T47D (cell line): ENCODE results near the gene UFD1.
A peak's percentile ranks its signal among the peaks of the same experiment; 100 is the strongest.

Experiments
- DNase-seq, 2 experiments: peaks; one replicate each; pipeline versions ENCODE4 v3.0.0 to v3.0.0-alpha.2; 2011 to 2012; ENCODE audit warnings: low read depth in 1 of 2, low spot score in 1 of 2
- JUND ChIP-seq: IDR thresholded peaks from 2 replicates; pipeline ENCODE4 v1.6.1; 2012; ENCODE audit warnings: low read depth
- in situ Hi-C: cut with HindIII; loops from 2 replicates; pipeline ENCODE4 v1.10.0; 2016; ENCODE audit warnings: low sequenced_read_pairs, low pct_unique_long_range_greater_than_20kb

UFD1 gene

DNA sequence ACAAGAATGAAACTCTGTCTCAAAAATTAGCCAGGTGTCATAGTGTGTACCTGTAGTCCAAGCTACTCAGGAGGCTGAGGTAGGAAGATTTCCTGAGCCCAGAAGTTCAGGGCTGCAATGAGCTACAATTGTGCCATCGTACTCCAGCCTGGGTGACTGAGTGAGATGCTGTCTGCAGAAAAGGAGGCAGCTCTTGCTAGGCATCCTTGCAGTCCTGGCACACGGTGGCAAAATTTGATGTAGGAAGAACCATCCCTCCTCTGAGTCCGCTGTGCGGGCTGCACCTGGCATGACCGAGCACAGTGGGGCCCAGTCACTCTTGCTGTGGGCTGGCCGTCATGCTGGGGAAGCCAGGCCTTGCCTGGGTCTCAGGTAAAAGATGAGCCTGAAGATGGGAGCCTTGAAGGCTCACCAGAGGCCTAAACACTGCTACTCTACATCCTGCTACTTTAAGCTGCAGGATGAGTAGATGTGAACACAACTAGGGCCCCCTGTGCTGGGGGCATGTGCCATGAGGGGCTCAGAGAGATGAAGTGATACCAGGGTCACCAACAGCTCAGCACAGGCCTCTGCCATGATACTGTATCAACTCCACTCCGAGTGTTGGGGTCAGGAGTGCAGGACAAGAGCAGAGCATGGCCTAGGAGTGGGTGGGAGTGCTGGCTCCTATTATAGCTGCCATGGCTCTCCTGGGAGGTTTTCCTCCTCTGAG lies 19.3 kb upstream of the UFD1 start:
- in situ Hi-C loops = no loop called here
- DNase-seq = no peak
- no peak for TF ChIP-seq JUND

DNA sequence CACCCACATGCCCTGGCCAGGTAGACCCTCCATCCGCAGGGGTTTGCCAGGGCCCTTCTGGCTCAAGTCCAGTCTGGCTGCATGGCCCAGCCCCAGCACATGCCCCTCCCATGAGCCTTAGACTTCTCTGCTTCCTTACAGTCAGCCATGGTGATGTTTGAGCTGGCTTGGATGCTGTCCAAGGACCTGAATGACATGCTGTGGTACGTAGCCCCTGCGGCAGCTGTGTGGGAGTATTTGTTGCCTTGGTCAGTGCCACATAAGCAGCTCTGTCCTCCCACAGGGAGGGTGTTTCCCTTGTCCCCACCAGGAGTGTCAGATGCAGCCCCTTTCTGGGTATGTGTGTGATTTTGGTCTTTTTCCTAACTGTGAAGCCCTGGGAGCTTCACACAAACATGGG lies 18.3 kb upstream of the UFD1 start:
- TF ChIP-seq JUND = no peak
- DNase-seq = no peak
- in situ Hi-C loops = no loop called here

DNA sequence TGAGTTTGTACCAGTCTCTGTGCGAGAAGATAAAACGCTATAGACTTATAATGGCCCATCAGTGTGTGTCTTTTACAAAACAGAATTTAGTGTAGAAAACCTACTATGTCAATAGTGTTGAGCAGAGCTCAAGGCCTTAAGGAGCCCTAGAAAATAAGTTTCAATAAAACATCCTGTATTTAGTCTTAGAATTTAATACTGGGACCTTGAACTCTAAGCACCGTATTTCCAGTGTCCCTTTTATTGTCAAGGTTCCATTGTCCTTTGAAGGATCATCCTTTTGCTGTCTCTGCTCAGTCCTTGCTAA lies 17.3 kb upstream of the UFD1 start:
- no peak for DNase-seq
- in situ Hi-C loops = no loop called here
- no peak for TF ChIP-seq JUND

DNA sequence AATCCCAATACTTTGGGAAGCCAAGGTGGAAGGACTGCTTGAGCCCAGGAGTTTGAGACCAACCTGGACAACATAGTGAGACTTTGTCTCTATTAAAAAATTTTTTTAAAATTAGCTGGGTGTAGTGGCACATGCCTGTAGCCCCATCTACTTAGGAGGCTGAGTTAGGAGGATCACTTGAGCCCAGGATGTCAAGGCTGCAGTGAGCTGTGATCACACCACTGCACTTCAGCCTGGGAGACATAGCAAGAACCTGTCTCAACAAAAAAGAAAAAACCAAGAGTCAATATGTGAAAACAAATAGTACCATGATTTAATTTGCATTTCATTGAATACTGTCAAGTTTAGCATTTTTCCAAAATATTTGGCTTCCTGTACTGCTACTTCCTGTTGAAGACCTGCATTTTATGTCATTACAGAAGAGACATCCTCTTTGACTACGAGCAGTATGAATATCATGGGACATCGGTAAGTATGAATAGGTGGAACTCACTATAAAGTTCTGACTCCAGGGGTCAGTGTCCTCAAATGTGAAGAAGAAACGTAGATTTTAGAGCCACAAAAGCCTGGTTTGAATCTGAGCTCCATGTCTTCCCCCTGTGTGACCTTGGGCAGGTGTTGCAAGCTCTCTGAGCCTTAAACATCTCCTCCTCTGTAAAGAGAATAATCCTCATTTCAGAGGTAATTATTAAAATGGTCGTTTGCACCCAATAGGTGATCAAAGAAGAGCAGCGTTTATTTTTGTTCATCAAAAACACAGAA lies 16.8 kb upstream of the UFD1 start:
- peak; percentile 3 to 56 for DNase-seq
- in situ Hi-C loops = no loop called here
- no peak for TF ChIP-seq JUND

DNA sequence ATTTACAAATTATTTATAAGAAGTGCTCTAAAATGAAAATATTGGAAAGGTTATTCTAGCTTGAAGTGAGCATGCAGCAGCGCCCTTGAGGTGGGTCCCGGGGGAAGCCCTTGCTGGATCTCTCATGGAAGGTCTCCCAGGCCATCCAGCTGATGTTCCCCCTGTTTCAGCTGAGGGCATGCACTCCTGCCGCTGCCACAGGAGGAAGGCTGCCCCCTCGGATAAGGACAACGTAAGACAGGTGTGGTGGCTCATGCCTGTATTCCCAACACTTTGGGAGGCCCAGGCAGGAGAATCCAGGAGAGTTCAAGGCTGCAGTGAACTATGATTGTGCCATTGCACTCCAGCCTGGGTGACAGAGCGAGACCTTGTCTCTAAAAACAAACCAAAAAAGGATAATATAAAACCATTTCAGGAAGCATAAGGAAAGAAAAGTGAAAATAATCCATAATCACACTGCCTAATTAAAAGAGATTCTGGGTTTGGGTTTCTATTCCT lies 15.7 kb upstream of the UFD1 start:
- in situ Hi-C loops = no loop called here
- TF ChIP-seq JUND = no peak
- DNase-seq = no peak

DNA sequence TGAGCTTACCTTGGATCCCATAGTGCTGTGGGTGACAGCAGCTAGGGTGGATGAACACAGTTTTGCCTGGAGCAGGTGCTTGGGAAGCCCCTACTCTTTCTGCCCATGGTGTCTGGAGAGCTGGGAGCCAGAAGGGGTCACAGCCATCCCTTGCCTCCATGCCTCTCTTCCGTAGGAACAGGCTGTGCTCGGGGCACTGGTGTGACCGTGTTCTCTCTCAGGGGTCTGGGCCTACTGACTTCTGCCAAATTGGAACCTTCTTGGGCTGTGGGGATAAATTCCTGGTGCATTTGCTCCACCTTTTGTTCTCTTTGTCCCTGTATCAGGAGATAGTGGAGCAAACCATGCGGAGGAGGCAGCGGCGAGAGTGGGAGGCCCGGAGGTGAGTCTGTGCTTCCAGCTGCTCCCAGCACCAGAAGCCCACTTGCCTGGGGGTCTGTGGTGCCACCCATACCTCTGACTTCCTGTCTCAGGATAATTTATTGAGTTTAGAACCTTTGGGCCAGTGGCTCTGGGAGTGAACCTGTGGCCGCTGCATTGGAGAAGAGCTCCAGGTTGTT lies 15.1 kb upstream of the UFD1 start:
- TF ChIP-seq JUND = no peak
- DNase-seq = no peak
- in situ Hi-C loops = no loop called here

DNA sequence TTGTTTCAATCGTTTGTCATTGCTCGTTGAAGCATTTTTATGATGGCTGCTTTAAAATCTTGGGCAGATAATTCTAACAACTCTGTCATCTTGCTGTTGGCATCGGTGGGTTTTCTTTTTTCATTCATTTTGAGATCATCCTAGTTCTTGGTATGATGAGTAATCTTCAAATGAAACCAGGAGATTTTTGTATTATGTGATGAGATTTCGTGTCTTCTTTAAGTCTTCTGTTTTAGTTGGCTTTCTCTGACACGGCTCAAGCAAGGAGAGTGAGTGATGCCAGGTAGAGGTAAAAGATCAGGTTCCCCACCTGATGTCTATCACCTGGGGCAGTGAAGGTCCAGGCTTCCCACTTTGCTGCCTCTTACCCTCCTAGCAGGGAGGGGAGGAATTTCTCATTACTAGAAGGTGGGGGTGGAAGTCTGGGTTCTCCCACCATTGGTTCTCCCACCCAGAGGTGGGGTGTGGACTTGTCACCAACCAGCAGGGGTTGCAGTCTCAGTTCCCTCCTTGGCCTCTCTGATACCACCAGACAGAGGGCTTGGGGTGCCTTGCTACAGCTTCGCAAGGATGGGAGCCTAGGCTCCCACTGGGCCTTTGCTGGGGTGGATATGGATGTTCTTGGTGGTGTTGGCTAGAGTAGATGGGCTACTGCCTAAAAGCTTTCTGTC lies 13.6 kb upstream of the UFD1 start:
- no peak for TF ChIP-seq JUND
- in situ Hi-C loops = no loop called here

DNA sequence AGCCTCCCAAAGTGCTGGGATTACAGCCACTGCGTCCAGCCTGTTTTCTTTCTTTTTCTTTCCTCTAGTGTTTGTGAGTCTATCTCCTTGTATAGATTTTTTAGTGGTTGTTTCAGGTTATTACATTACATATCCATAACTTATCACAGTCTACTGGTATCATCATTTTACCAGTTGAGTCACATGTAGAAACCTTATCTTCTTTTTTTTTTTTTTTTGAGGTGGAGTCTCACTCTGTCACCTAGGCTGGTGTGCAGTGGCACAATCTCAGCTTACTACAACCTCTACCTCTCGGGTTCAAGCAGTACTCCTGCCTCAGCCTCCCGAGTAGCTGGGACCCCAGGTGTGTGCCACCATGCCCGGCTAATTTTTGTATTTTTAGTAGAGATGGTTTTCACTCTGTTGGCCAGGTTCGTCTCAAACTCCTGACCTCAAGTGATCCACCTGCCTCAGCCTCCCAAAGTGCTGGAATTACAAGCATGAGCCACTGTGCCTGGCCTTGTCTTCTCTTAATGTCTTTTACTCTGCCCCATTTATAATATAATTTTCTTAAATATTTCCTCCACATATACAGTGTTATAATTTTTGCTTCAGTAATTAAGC lies 11.7 kb upstream of the UFD1 start:
- in situ Hi-C loops = no loop called here
- no peak for TF ChIP-seq JUND
- DNase-seq = no peak

More for the DNA sequence above, 13.6 kb upstream of the UFD1 start:
- no peak for DNase-seq

DNA sequence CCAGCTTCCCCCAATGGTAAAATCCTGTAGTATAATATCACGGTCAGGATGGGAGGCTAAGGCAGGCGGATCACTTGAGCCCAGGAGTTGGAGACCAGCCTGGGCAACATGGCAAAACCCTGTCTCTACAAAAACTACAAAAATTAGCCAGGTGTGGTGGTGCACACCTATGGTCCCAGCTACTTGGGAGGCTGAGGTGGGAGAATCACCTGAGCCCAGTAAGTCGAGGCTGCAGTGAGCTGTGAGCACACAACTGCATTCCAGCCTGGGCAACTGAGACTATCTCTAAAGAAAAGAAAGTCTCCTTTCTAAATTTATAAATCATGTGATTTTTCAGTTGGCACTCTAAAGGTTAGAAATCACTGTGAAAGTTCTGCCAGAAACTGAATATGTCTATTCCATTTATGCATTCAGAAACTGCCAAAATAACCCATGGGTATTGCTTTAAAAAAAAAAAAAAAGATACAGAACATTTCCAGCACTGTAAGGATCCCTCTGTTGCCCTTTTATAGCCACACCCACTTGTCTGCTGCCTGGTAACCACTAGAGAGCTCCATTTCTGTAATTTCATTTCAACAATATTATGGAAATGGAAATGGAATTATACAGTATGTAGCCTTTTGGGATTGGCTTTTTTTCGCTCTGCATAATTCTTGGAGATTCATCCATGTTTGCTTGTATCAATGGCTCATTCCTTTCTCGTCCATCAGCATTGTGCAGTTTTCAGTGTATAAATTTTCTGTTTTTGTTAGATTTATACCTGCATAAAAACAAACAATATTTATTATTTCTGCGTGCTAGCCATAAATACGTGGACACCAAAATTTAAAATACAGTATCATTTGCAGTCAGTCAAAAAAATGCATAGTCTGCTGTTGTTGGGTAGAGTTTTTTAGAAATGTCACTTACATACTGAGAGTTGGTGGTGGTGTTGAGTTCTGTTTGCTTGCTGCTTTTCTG lies 10.2 kb upstream of the UFD1 start:
- in situ Hi-C loops = no loop called here
- DNase-seq = peak in 1 of 2 experiments; percentile 19
- no peak for TF ChIP-seq JUND

DNA sequence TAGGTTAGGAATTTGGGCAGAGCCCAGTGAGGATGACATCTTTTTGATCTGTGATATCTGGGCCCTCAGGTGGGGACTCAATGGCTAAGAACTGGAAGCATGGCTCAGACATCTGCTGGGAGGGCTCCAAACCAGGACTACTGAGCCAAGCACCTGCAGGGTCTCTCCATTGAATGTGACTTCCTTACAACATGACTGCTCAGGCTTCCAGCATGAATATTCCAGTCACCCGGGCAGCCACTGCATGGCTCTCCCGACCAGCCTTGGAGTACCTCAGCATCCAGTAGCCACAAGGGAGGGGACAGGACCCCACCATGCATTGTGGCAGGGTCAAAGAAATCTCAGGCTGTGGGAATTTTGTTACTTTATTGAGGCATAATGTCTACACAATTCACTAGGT lies 9.3 kb upstream of the UFD1 start:
- in situ Hi-C loops = no loop called here
- TF ChIP-seq JUND = no peak
- DNase-seq = no peak

DNA sequence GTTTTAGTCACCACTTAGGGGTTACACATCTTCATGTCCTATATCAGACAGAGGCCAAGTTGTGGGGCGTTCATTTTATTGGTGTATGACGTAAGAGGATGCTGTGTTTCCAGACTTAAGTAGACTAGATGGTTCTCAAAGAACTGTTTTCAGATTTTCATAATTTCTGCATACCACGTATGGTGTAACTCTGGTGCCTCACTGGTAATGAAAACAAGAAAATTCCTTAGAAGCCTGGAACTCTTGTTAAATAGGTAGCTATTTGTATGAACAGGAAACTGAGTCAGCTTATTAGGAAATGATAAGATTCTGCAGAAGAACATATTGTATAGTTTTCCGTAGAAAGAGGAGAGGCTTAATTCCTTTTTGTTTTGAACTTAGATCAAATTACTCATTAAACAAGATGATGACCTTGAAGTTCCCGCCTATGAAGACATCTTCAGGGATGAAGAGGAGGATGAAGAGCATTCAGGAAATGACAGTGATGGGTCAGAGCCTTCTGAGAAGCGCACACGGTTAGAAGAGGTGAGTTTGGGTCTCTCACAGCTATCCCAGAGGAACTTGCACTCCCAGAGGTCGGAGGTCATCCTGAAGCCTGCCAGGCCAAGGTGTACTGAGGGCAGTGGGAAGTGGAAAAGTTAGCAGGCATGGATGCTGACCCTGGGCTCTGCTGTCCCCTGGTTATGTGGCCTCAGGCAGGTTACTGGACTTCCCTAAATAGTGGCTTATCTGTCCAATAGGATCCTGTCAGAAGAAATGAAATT lies 4.7 kb upstream of the UFD1 start:
- no peak for DNase-seq
- in situ Hi-C loops = no loop called here
- no peak for TF ChIP-seq JUND
